ENCODE data around the gene ABCC2. TPM values are rescaled to one million over a fixed set of nuclear protein-coding genes. Genes with fewer than 3 reads are reported as not detected.

ABCC2 gene
- total RNA-seq, 1 experiment from 2014 or later, result 6.5 TPM

DNA sequence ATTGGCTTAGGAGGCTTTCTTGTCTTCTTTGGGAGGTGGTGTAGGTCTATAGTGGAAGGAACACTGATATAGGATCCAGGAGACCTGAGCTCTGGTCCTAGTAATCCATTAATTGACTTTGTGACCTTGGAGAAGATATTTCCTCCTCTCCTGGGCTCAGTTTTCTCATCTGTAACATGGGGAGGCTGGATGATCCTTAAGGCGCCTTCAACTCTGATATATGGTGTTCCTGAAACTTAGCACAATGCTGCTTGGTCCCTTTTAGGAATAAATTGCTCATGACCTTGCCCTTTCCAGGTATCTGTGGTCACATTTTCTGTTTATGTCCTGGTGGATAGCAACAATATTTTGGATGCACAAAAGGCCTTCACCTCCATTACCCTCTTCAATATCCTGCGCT is 25.3 kb downstream of the ABCC2 start:
- Histone ChIP-seq H3K27me3 (ENCODE audit: control insufficient read depth, insufficient read depth, low read length) (no peaks in the 10 kb centered on the region), H3K27ac (ENCODE audit: low read length) (no peak overlapping the region), H3K4me3 (ENCODE audit: low read depth in 2 of 2, low read length in 2 of 2) (no peak overlapping the region), H3K36me3 (ENCODE audit: control insufficient read depth, insufficient read depth, low read length) (no peaks in the 10 kb centered on the region), H3K9me3 (ENCODE audit: control insufficient read depth, insufficient read depth, low read depth, low read length) (no peaks in the 10 kb centered on the region), H3K4me1 (ENCODE audit: control insufficient read depth, insufficient read depth, low read length) (no peaks in the 10 kb centered on the region)
- POLR2A ChIA-PET, result no interaction called here
- DNase-seq (ENCODE audit: low read depth, low spot score), result no peak
- in situ Hi-C loops (cut with HindIII; ENCODE audit: low pct_unique_long_range_greater_than_20kb, low sequenced_read_pairs) (no loop called here), intact Hi-C loops (cut with micrococcal nuclease; ENCODE audit: unreplicated experiment) (no loop called here)
- TF ChIP-seq POLR2AphosphoS5 (IDR thresholded peaks at IDR 0.05; ENCODE audit: low read depth, low read length) (no peak), TCF7L2 (IDR thresholded peaks at IDR 0.05; ENCODE audit: low read depth, low read length) (no peak), SIN3A (IDR thresholded peaks at IDR 0.05; ENCODE audit: borderline replicate concordance, insufficient read depth, low read depth, low read length) (no peak)
- TF ChIP-seq, protein P1, sequence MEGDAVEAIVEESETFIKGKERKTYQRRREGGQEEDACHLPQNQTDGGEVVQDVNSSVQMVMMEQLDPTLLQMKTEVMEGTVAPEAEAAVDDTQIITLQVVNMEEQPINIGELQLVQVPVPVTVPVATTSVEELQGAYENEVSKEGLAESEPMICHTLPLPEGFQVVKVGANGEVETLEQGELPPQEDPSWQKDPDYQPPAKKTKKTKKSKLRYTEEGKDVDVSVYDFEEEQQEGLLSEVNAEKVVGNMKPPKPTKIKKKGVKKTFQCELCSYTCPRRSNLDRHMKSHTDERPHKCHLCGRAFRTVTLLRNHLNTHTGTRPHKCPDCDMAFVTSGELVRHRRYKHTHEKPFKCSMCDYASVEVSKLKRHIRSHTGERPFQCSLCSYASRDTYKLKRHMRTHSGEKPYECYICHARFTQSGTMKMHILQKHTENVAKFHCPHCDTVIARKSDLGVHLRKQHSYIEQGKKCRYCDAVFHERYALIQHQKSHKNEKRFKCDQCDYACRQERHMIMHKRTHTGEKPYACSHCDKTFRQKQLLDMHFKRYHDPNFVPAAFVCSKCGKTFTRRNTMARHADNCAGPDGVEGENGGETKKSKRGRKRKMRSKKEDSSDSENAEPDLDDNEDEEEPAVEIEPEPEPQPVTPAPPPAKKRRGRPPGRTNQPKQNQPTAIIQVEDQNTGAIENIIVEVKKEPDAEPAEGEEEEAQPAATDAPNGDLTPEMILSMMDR (IDR thresholded peaks at IDR 0.05), result no peak
- TF ChIP-seq, protein P2, sequence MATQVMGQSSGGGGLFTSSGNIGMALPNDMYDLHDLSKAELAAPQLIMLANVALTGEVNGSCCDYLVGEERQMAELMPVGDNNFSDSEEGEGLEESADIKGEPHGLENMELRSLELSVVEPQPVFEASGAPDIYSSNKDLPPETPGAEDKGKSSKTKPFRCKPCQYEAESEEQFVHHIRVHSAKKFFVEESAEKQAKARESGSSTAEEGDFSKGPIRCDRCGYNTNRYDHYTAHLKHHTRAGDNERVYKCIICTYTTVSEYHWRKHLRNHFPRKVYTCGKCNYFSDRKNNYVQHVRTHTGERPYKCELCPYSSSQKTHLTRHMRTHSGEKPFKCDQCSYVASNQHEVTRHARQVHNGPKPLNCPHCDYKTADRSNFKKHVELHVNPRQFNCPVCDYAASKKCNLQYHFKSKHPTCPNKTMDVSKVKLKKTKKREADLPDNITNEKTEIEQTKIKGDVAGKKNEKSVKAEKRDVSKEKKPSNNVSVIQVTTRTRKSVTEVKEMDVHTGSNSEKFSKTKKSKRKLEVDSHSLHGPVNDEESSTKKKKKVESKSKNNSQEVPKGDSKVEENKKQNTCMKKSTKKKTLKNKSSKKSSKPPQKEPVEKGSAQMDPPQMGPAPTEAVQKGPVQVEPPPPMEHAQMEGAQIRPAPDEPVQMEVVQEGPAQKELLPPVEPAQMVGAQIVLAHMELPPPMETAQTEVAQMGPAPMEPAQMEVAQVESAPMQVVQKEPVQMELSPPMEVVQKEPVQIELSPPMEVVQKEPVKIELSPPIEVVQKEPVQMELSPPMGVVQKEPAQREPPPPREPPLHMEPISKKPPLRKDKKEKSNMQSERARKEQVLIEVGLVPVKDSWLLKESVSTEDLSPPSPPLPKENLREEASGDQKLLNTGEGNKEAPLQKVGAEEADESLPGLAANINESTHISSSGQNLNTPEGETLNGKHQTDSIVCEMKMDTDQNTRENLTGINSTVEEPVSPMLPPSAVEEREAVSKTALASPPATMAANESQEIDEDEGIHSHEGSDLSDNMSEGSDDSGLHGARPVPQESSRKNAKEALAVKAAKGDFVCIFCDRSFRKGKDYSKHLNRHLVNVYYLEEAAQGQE (IDR thresholded peaks at IDR 0.05; ENCODE audit: insufficient read depth in 1 of 2, low read depth in 2 of 2, low read length in 1 of 2), result no peak
- CTCF ChIA-PET, result no interaction called here
- ATAC-seq, result no peak
- no TSS peak for BruUV-seq (replicated peaks)

DNA sequence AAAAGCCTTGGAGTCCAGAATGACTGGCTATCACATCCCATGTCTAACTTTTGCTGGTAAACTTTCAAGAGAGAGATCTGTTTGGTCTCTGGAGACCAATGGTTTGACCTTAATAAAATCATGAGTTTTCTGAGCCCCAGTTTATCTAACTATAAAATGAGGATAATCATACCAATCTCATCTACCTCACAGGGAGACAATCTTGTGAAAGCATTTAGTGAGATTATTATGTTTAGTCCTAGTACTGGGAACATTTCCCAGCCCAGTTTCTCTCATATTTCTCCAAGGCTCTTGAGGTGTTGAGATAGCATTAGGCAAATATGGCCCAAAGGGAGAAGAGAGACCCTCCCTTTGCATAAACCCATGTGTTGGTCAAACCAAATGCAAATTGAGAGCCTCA is 25.8 kb downstream of the ABCC2 start:
- intact Hi-C loops (cut with micrococcal nuclease; ENCODE audit: unreplicated experiment) (no loop called here), in situ Hi-C loops (cut with HindIII; ENCODE audit: low pct_unique_long_range_greater_than_20kb, low sequenced_read_pairs) (no loop called here)
- no TSS peak for BruUV-seq (replicated peaks)
- DNase-seq (ENCODE audit: low read depth, low spot score) (no peak), ATAC-seq (no peak)
- H3K4me1 ChIP-seq (ENCODE audit: control insufficient read depth, insufficient read depth, low read length), result no peaks in the 10 kb centered on the region
- no peak overlapping the region for H3K27ac ChIP-seq (ENCODE audit: low read length)
- no peaks in the 10 kb centered on the region for H3K36me3 ChIP-seq (ENCODE audit: control insufficient read depth, insufficient read depth, low read length)
- TF ChIP-seq SIN3A (IDR thresholded peaks at IDR 0.05; ENCODE audit: borderline replicate concordance, insufficient read depth, low read depth, low read length) (no peak), TCF7L2 (IDR thresholded peaks at IDR 0.05; ENCODE audit: low read depth, low read length) (no peak), POLR2AphosphoS5 (IDR thresholded peaks at IDR 0.05; ENCODE audit: low read depth, low read length) (no peak)
- TF ChIP-seq, protein P1 (IDR thresholded peaks at IDR 0.05), result no peak
- TF ChIP-seq, protein P2 (IDR thresholded peaks at IDR 0.05; ENCODE audit: insufficient read depth in 1 of 2, low read depth in 2 of 2, low read length in 1 of 2), result no peak
- H3K27me3 ChIP-seq (ENCODE audit: control insufficient read depth, insufficient read depth, low read length), result no peaks in the 10 kb centered on the region
- H3K4me3 ChIP-seq (ENCODE audit: low read depth in 2 of 2, low read length in 2 of 2), result no peak overlapping the region
- POLR2A ChIA-PET, result no interaction called here
- H3K9me3 ChIP-seq (ENCODE audit: control insufficient read depth, insufficient read depth, low read depth, low read length), result no peaks in the 10 kb centered on the region
- CTCF ChIA-PET, result no interaction called here
